Fibroblast of the aortic adventitia (primary cell): Measurements from ENCODE around the gene POU2AF3. TPM values are rescaled to one million over a fixed set of nuclear protein-coding genes. Genes with fewer than 3 reads are reported as not detected.

ENCODE experiments used
- DNase-seq: peaks from one replicate; pipeline ENCODE4 v3.0.0-alpha.2; 2010; ENCODE audit warnings: low read depth
- H3K4me3 ChIP-seq: 2 replicates; pipeline ENCODE4 v1.5.1; 2011; ENCODE audit warnings: low read depth, mild to moderate bottlenecking, control low read depth, low read length, moderate library complexity
- CTCF ChIP-seq: IDR thresholded peaks from 2 replicates; pipeline ENCODE4 v1.5.1; 2011; ENCODE audit warnings: mild to moderate bottlenecking, low read length, control low read depth, inconsistent platforms; ENCODE audit not compliant: insufficient read depth
- total RNA-seq: library from RNA; depleted of rRNA; stranded (reverse); fragments of >200 nt; gene quantifications from 2 replicates; pipeline ENCODE4 v1.2.3, GENCODE V29; 2012; ENCODE audit warnings: low replicate concordance

Gene POU2AF3
- total RNA-seq: 0.45 and 1.3 TPM in 2 replicates

GRCh38 chr11:111298413-111299100 lies at the start of gene POU2AF3:
POU2AF3 (plus strand) TSS chr11:111298546; CDS start chr11:111298582, 36 bp downstream.
- peak within 1 kb of the TSS; percentile 71 for H3K4me3 ChIP-seq
- no peak for TF ChIP-seq CTCF
- DNase-seq: no peak

- DNase-seq: peak; percentile 12
- H3K4me3 ChIP-seq: no peak overlapping the region
- no peak for TF ChIP-seq CTCF
Observed at GRCh38 chr11:111250936-111251335, 47.4 kb upstream of the POU2AF3 start.

GRCh38 chr11:111253131-111253530 lies 45.2 kb upstream of the POU2AF3 start:
- no peak for TF ChIP-seq CTCF

GRCh38 chr11:111253630-111254029 lies 44.7 kb upstream of the POU2AF3 start:
- no peak for TF ChIP-seq CTCF
- no peak overlapping the region for H3K4me3 ChIP-seq
- DNase-seq: no peak

More at GRCh38 chr11:111253131-111253530, 45.2 kb upstream of the POU2AF3 start:
- DNase-seq: no peak
- no peak overlapping the region for H3K4me3 ChIP-seq

- H3K4me3 ChIP-seq: no peak overlapping the region
- TF ChIP-seq CTCF: no peak
- no peak for DNase-seq
Observed at GRCh38 chr11:111258046-111258445, 40.3 kb upstream of the POU2AF3 start.

- DNase-seq: no peak
- no peak overlapping the region for H3K4me3 ChIP-seq
- TF ChIP-seq CTCF: no peak
Observed at GRCh38 chr11:111259896-111260295, 38.5 kb upstream of the POU2AF3 start.

- no peak overlapping the region for H3K4me3 ChIP-seq
- DNase-seq: no peak
- no peak for TF ChIP-seq CTCF
Observed at GRCh38 chr11:111260811-111261210, 37.5 kb upstream of the POU2AF3 start.
